HEK293 (cell line): Measurements from ENCODE around the gene ISG20L2.
A peak's percentile ranks its signal among the peaks of the same experiment; 100 is the strongest.

ENCODE experiments used
- BCL11A ChIP-seq: fragments of 450-650 bp; formaldehyde crosslinking; IDR thresholded peaks from 2 replicates; pipeline ENCODE4 v1.5.1; 2016; ENCODE audit warnings: low read depth, missing biosample characterization, missing genetic modification characterization
- ELK4 ChIP-seq: IDR thresholded peaks from 2 replicates; pipeline ENCODE4 v1.6.1; 2011; ENCODE audit warnings: mild to moderate bottlenecking, low read depth, low read length, borderline replicate concordance
- FEZF1 ChIP-seq: fragments of 450-650 bp; formaldehyde crosslinking; IDR thresholded peaks from 2 replicates; pipeline ENCODE4 v1.5.1; 2016; ENCODE audit warnings: missing biosample characterization, missing genetic modification characterization
- HOXD13 ChIP-seq: sonication (generic); formaldehyde crosslinking; IDR thresholded peaks from 2 replicates; pipeline ENCODE4 v1.8.0; 2022; ENCODE audit warnings: missing genetic modification reagents, borderline replicate concordance
- KLF10 ChIP-seq: fragments of 450-650 bp; IDR thresholded peaks from 2 replicates; pipeline ENCODE4 v1.5.1; 2018; ENCODE audit warnings: missing biosample characterization, mild to moderate bottlenecking, missing genetic modification characterization
- SP3 ChIP-seq: fragments of 450-650 bp; formaldehyde crosslinking; IDR thresholded peaks from 2 replicates; pipeline ENCODE4 v1.5.1; 2016; ENCODE audit warnings: missing biosample characterization, missing genetic modification characterization
- ZBTB1 ChIP-seq: fragments of 450-650 bp; formaldehyde crosslinking; IDR thresholded peaks from 2 replicates; pipeline ENCODE4 v1.5.1; 2016; ENCODE audit warnings: missing biosample characterization, missing genetic modification characterization
- ZBTB20 ChIP-seq: fragments of 450-650 bp; formaldehyde crosslinking; IDR thresholded peaks from 2 replicates; pipeline ENCODE4 v1.5.1; 2016; ENCODE audit warnings: missing biosample characterization, missing genetic modification characterization
- ZBTB48 ChIP-seq: fragments of 450-650 bp; formaldehyde crosslinking; IDR thresholded peaks from 2 replicates; pipeline ENCODE4 v1.5.1; 2016; ENCODE audit warnings: missing biosample characterization, missing genetic modification characterization
- ZEB2 ChIP-seq: fragments of 450-650 bp; formaldehyde crosslinking; IDR thresholded peaks from 2 replicates; pipeline ENCODE4 v1.5.1; 2016; ENCODE audit warnings: missing biosample characterization, missing genetic modification characterization
- ZNF19 ChIP-seq: fragments of 450-650 bp; formaldehyde crosslinking; IDR thresholded peaks from 2 replicates; pipeline ENCODE4; 2016; ENCODE audit warnings: missing biosample characterization, missing genetic modification characterization, low read depth
- ZNF239 ChIP-seq: fragments of 450-650 bp; formaldehyde crosslinking; IDR thresholded peaks from 2 replicates; pipeline ENCODE4 v1.5.1; 2016; ENCODE audit warnings: missing biosample characterization, missing genetic modification characterization
- ZNF266 ChIP-seq: fragments of 450-650 bp; formaldehyde crosslinking; IDR thresholded peaks from 2 replicates; pipeline ENCODE4 v1.5.1; 2016; ENCODE audit warnings: missing biosample characterization, missing genetic modification characterization, low read depth
- ZNF302 ChIP-seq: fragments of 450-650 bp; formaldehyde crosslinking; IDR thresholded peaks from 2 replicates; pipeline ENCODE4 v1.5.1; 2016; ENCODE audit warnings: missing biosample characterization, missing genetic modification characterization, low read depth
- ZNF324 ChIP-seq: fragments of 450-650 bp; formaldehyde crosslinking; IDR thresholded peaks from 2 replicates; pipeline ENCODE4 v1.5.1; 2016; ENCODE audit warnings: missing biosample characterization, missing genetic modification characterization
- ZNF37A ChIP-seq: fragments of 450-650 bp; IDR thresholded peaks from 2 replicates; pipeline ENCODE4 v1.5.1; 2018; ENCODE audit warnings: missing biosample characterization, missing genetic modification characterization
- ZNF416 ChIP-seq: fragments of 450-650 bp; formaldehyde crosslinking; IDR thresholded peaks from 2 replicates; pipeline ENCODE4 v1.5.1; 2016; ENCODE audit warnings: missing biosample characterization, missing genetic modification characterization
- ZNF530 ChIP-seq: fragments of 450-650 bp; formaldehyde crosslinking; IDR thresholded peaks from 2 replicates; pipeline ENCODE4 v1.5.1; 2016; ENCODE audit warnings: low read depth, missing biosample characterization, missing genetic modification characterization
- ZNF558 ChIP-seq: fragments of 450-650 bp; formaldehyde crosslinking; IDR thresholded peaks from 2 replicates; pipeline ENCODE4 v1.5.1; 2016; ENCODE audit warnings: missing biosample characterization, missing genetic modification characterization
- ZNF621 ChIP-seq: fragments of 450-650 bp; formaldehyde crosslinking; IDR thresholded peaks from 2 replicates; pipeline ENCODE4 v1.5.1; 2017; ENCODE audit warnings: missing biosample characterization, missing genetic modification characterization
- ZNF660 ChIP-seq: fragments of 450-650 bp; IDR thresholded peaks from 2 replicates; pipeline ENCODE4 v1.5.1; 2018; ENCODE audit warnings: missing biosample characterization, mild to moderate bottlenecking, missing genetic modification characterization
- ZNF704 ChIP-seq: fragments of 450-650 bp; formaldehyde crosslinking; IDR thresholded peaks from 2 replicates; pipeline ENCODE4 v1.5.1; 2016; ENCODE audit warnings: missing biosample characterization, missing genetic modification characterization
- ZNF76 ChIP-seq: fragments of 450-650 bp; formaldehyde crosslinking; IDR thresholded peaks from 2 replicates; pipeline ENCODE4; 2016; ENCODE audit warnings: low read depth, missing biosample characterization, missing genetic modification characterization, borderline replicate concordance
- ZNF776 ChIP-seq: fragments of 450-650 bp; formaldehyde crosslinking; IDR thresholded peaks from 2 replicates; pipeline ENCODE4 v1.5.0; 2017; ENCODE audit warnings: missing biosample characterization, missing genetic modification characterization, borderline replicate concordance
- ZXDB ChIP-seq: fragments of 450-650 bp; formaldehyde crosslinking; IDR thresholded peaks from 2 replicates; pipeline ENCODE4 v1.5.1; 2016; ENCODE audit warnings: missing biosample characterization, missing genetic modification characterization
- TF ChIP-seq, protein P1 (sequence below): fragments of 450-650 bp; formaldehyde crosslinking; IDR thresholded peaks from 2 replicates; pipeline ENCODE4 v1.5.1; 2016; ENCODE audit warnings: missing biosample characterization, missing genetic modification characterization
- TF ChIP-seq, protein P2 (sequence below): sonication (generic); formaldehyde crosslinking; IDR thresholded peaks from 2 replicates; pipeline ENCODE4 v1.8.1; 2022; ENCODE audit warnings: mild to moderate bottlenecking, moderate library complexity, missing genetic modification reagents
- TF ChIP-seq, protein P3 (sequence below): fragments of 450-650 bp; IDR thresholded peaks from 2 replicates; pipeline ENCODE4 v1.5.1; 2018; ENCODE audit warnings: missing biosample characterization, mild to moderate bottlenecking, missing genetic modification characterization
- TF ChIP-seq, protein P4 (sequence below): fragments of 450-650 bp; formaldehyde crosslinking; IDR thresholded peaks from 2 replicates; pipeline ENCODE4 v1.5.0; 2017; ENCODE audit warnings: missing biosample characterization, missing genetic modification characterization, borderline replicate concordance
- TF ChIP-seq, protein P5 (sequence below): fragments of 450-650 bp; formaldehyde crosslinking; IDR thresholded peaks from 2 replicates; pipeline ENCODE4; 2016; ENCODE audit warnings: missing biosample characterization, missing genetic modification characterization

Gene ISG20L2

DNA sequence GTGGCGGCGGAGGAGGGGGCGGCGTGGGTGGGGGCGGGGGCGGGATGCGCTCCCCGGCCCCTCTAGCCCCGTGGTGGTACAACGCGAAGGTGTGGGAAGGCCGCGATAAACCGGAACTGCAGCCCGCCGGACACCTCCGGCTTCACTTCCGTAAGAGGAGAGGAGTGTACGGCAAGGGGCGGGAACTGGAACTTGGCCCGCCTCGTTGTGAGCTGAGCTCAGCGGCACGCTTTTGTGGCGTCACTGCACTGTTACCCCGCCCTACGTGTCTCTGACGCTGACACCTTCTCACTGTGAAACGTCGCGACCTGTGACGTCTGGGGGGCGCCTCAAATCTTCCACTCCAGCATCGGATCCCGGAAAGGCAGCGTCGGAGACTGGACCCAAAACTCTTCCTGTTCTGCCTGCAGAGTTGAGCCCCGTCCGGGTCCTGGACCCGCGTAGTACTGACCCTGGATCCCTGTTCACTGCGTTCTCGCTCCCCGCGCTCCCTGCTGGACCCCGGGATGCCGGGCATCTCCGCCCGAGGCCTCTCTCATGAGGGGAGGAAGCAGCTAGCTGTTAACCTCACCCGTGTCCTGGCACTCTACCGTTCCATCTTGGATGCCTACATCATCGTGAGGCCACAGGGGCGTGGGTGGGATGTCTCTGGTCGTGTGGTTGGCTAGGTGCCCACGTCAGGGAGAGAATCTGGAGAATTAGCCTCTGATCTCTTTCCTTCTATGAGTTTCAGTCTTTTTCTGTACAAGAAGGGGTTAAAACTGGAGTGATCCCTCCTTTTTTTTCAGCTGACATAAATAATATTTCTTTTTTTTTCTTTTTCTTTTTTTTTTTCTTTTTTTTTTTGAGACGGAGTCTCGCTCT is at the start of gene ISG20L2 (continued):
- TF ChIP-seq ZNF37A (tag by site-specific recombination) (no peak), ZNF19 (tag by site-specific recombination) (no peak), FEZF1 (no peak), ZNF704 (tag by site-specific recombination) (no peak), ZNF416 (no peak), ZBTB1 (tag by site-specific recombination) (no peak), ZBTB20 (no peak; the same call in 1 of the 2 replicates), ZNF266 (tag by site-specific recombination) (no peak), KLF10 (tag by site-specific recombination) (peak; percentile 55; the same call in 1 of the 2 replicates), ZNF660 (tag by site-specific recombination) (peak; percentile 76; the same call in 1 of the 2 replicates), ZNF621 (tag by site-specific recombination) (no peak), BCL11A (tag by site-specific recombination) (no peak), ZBTB48 (tag by site-specific recombination) (peak; percentile 33; the same call in 1 of the 2 replicates), SP3 (tag by site-specific recombination) (peak; percentile 91), ZNF324 (peak; percentile 60; the same call in 1 of the 2 replicates), ZXDB (tag by site-specific recombination) (peak; percentile 81), ZNF776 (tag by site-specific recombination) (no peak), ZNF302 (tag by site-specific recombination) (no peak), ELK4 (no peak), ZNF239 (tag by site-specific recombination) (no peak), ZNF530 (tag by site-specific recombination) (no peak), HOXD13 (CRISPR knock-in tag) (no peak), ZNF76 (tag by site-specific recombination) (peak; percentile 42; the same call in 1 of the 2 replicates), ZNF558 (tag by site-specific recombination) (no peak), ZEB2 (tag by site-specific recombination) (peak; percentile 48; the same call in 1 of the 2 replicates)
- TF ChIP-seq, protein P1, sequence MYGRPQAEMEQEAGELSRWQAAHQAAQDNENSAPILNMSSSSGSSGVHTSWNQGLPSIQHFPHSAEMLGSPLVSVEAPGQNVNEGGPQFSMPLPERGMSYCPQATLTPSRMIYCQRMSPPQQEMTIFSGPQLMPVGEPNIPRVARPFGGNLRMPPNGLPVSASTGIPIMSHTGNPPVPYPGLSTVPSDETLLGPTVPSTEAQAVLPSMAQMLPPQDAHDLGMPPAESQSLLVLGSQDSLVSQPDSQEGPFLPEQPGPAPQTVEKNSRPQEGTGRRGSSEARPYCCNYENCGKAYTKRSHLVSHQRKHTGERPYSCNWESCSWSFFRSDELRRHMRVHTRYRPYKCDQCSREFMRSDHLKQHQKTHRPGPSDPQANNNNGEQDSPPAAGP (tag by site-specific recombination): peak; percentile 74
- TF ChIP-seq, protein P2, sequence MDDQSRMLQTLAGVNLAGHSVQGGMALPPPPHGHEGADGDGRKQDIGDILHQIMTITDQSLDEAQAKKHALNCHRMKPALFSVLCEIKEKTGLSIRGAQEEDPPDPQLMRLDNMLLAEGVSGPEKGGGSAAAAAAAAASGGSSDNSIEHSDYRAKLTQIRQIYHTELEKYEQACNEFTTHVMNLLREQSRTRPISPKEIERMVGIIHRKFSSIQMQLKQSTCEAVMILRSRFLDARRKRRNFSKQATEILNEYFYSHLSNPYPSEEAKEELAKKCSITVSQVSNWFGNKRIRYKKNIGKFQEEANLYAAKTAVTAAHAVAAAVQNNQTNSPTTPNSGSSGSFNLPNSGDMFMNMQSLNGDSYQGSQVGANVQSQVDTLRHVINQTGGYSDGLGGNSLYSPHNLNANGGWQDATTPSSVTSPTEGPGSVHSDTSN (CRISPR knock-in tag): no peak; the same call in 1 of the 2 replicates
- TF ChIP-seq, protein P3, sequence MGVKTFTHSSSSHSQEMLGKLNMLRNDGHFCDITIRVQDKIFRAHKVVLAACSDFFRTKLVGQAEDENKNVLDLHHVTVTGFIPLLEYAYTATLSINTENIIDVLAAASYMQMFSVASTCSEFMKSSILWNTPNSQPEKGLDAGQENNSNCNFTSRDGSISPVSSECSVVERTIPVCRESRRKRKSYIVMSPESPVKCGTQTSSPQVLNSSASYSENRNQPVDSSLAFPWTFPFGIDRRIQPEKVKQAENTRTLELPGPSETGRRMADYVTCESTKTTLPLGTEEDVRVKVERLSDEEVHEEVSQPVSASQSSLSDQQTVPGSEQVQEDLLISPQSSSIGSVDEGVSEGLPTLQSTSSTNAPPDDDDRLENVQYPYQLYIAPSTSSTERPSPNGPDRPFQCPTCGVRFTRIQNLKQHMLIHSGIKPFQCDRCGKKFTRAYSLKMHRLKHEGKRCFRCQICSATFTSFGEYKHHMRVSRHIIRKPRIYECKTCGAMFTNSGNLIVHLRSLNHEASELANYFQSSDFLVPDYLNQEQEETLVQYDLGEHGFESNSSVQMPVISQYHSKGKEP (tag by site-specific recombination): no peak; the same call in 1 of the 2 replicates
- TF ChIP-seq, protein P4, sequence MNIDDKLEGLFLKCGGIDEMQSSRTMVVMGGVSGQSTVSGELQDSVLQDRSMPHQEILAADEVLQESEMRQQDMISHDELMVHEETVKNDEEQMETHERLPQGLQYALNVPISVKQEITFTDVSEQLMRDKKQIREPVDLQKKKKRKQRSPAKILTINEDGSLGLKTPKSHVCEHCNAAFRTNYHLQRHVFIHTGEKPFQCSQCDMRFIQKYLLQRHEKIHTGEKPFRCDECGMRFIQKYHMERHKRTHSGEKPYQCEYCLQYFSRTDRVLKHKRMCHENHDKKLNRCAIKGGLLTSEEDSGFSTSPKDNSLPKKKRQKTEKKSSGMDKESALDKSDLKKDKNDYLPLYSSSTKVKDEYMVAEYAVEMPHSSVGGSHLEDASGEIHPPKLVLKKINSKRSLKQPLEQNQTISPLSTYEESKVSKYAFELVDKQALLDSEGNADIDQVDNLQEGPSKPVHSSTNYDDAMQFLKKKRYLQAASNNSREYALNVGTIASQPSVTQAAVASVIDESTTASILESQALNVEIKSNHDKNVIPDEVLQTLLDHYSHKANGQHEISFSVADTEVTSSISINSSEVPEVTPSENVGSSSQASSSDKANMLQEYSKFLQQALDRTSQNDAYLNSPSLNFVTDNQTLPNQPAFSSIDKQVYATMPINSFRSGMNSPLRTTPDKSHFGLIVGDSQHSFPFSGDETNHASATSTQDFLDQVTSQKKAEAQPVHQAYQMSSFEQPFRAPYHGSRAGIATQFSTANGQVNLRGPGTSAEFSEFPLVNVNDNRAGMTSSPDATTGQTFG (tag by site-specific recombination): no peak
- TF ChIP-seq, protein P5, sequence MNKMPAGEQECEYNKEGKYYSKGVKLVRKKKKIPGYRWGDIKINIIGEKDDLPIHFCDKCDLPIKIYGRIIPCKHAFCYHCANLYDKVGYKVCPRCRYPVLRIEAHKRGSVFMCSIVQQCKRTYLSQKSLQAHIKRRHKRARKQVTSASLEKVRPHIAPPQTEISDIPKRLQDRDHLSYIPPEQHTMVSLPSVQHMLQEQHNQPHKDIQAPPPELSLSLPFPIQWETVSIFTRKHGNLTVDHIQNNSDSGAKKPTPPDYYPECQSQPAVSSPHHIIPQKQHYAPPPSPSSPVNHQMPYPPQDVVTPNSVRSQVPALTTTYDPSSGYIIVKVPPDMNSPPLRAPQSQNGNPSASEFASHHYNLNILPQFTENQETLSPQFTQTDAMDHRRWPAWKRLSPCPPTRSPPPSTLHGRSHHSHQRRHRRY (tag by site-specific recombination): no peak
